ENCODE data around the gene CDC42BPB.

The CDC42BPB gene

GRCh38 chr14:102999227-102999895, 58.0 kb downstream of the CDC42BPB start:
- H3K4me3 ChIP-seq (ENCODE audit: low read depth in 1 of 2, low read length in 2 of 2): no peak overlapping the region
- H3K36me3 ChIP-seq (ENCODE audit: insufficient read depth, low read length): no peaks in the 10 kb centered on the region
- no peak overlapping the region for H2AFZ ChIP-seq (ENCODE audit: low read depth, low read length)
- TF ChIP-seq EZH2 (IDR thresholded peaks at IDR 0.05; ENCODE audit: borderline replicate concordance, low read depth, low read length, severe bottlenecking) (no peak), CTCF (IDR thresholded peaks at IDR 0.05; ENCODE audit: borderline replicate concordance, extremely low read depth, low read length, poor library complexity, severe bottlenecking) (no peak)
- no peaks in the 10 kb centered on the region for H3K79me2 ChIP-seq (ENCODE audit: insufficient read depth, low read length)
- DNase-seq (no peak), ATAC-seq (ENCODE audit: insufficient read depth, low read depth) (no peak)
- H3K4me1 ChIP-seq (ENCODE audit: insufficient read depth, low read length): no peaks in the 10 kb centered on the region
- no peaks in the 10 kb centered on the region for H3K9me3 ChIP-seq (ENCODE audit: insufficient read depth, low read length, severe bottlenecking)
- no peaks in the 10 kb centered on the region for H4K20me1 ChIP-seq (ENCODE audit: insufficient read depth, low read length)
- H3K27ac ChIP-seq (ENCODE audit: low read length): no peak overlapping the region
- no peaks in the 10 kb centered on the region for H3K27me3 ChIP-seq (ENCODE audit: insufficient read depth, low read length, poor library complexity)
- H3K4me2 ChIP-seq (ENCODE audit: insufficient read depth, low read length): no peak overlapping the region
- H3K9ac ChIP-seq (ENCODE audit: low read depth, low read length): no peak overlapping the region

GRCh38 chr14:102998393-102998792, 59.0 kb downstream of the CDC42BPB start:
- no peaks in the 10 kb centered on the region for H3K9me3 ChIP-seq (ENCODE audit: insufficient read depth, low read length, severe bottlenecking)
- ATAC-seq (ENCODE audit: insufficient read depth, low read depth) (no peak), DNase-seq (no peak)
- TF ChIP-seq EZH2 (IDR thresholded peaks at IDR 0.05; ENCODE audit: borderline replicate concordance, low read depth, low read length, severe bottlenecking): no peak
- no peak for TF ChIP-seq CTCF (IDR thresholded peaks at IDR 0.05; ENCODE audit: borderline replicate concordance, extremely low read depth, low read length, poor library complexity, severe bottlenecking)
- H3K9ac ChIP-seq (ENCODE audit: low read depth, low read length): no peak overlapping the region
- H3K27ac ChIP-seq (ENCODE audit: low read length): no peak overlapping the region
- H3K4me2 ChIP-seq (ENCODE audit: insufficient read depth, low read length): no peak overlapping the region
- H3K79me2 ChIP-seq (ENCODE audit: insufficient read depth, low read length): no peaks in the 10 kb centered on the region
- no peaks in the 10 kb centered on the region for H4K20me1 ChIP-seq (ENCODE audit: insufficient read depth, low read length)
- no peaks in the 10 kb centered on the region for H3K36me3 ChIP-seq (ENCODE audit: insufficient read depth, low read length)
- no peaks in the 10 kb centered on the region for H3K27me3 ChIP-seq (ENCODE audit: insufficient read depth, low read length, poor library complexity)
- no peaks in the 10 kb centered on the region for H3K4me1 ChIP-seq (ENCODE audit: insufficient read depth, low read length)
- H3K4me3 ChIP-seq (ENCODE audit: low read depth in 1 of 2, low read length in 2 of 2): no peak overlapping the region
- no peak overlapping the region for H2AFZ ChIP-seq (ENCODE audit: low read depth, low read length)

- H3K27ac ChIP-seq (ENCODE audit: low read length): no peak overlapping the region
- H4K20me1 ChIP-seq (ENCODE audit: insufficient read depth, low read length): no peaks in the 10 kb centered on the region
- H3K79me2 ChIP-seq (ENCODE audit: insufficient read depth, low read length): no peaks in the 10 kb centered on the region
- TF ChIP-seq CTCF (IDR thresholded peaks at IDR 0.05; ENCODE audit: borderline replicate concordance, extremely low read depth, low read length, poor library complexity, severe bottlenecking) (no peak), EZH2 (IDR thresholded peaks at IDR 0.05; ENCODE audit: borderline replicate concordance, low read depth, low read length, severe bottlenecking) (no peak)
- no peaks in the 10 kb centered on the region for H3K4me1 ChIP-seq (ENCODE audit: insufficient read depth, low read length)
- no peaks in the 10 kb centered on the region for H3K36me3 ChIP-seq (ENCODE audit: insufficient read depth, low read length)
- DNase-seq (no peak), ATAC-seq (ENCODE audit: insufficient read depth, low read depth) (no peak)
- H2AFZ ChIP-seq (ENCODE audit: low read depth, low read length): no peak overlapping the region
- no peak overlapping the region for H3K9ac ChIP-seq (ENCODE audit: low read depth, low read length)
- H3K4me2 ChIP-seq (ENCODE audit: insufficient read depth, low read length): no peak overlapping the region
- H3K4me3 ChIP-seq (ENCODE audit: low read depth in 1 of 2, low read length in 2 of 2): no peak overlapping the region
- H3K27me3 ChIP-seq (ENCODE audit: insufficient read depth, low read length, poor library complexity): no peaks in the 10 kb centered on the region
- H3K9me3 ChIP-seq (ENCODE audit: insufficient read depth, low read length, severe bottlenecking): no peaks in the 10 kb centered on the region
Observed at GRCh38 chr14:102996941-102997340, 60.4 kb downstream of the CDC42BPB start.

Data from DND-41 (cell line).